ENCODE data around the gene VPS8. TPM values are rescaled to one million over a fixed set of nuclear protein-coding genes. Genes with fewer than 3 reads are reported as not detected.

VPS8 gene
- total and polyA plus RNA-seq, 2 of the 8 experiments (the other 6 are each of a cell fraction or from before 2014, with no cell fraction given) = 13.0 to 41.0 TPM

- TF ChIP-seq CHD7 (IDR thresholded peaks at IDR 0.05; ENCODE audit: insufficient replicate concordance, low read length) = no peak
- TF ChIP-seq NANOG (IDR thresholded peaks at IDR 0.05; ENCODE audit: insufficient read depth, low read depth, low read length, poor library complexity, severe bottlenecking) = no peak
- TF ChIP-seq SP1 (IDR thresholded peaks at IDR 0.05; ENCODE audit: low read depth, low read length) = no peak
- TF ChIP-seq JUND (IDR thresholded peaks at IDR 0.05; ENCODE audit: low read length) = no peak
- TF ChIP-seq ASH2L (IDR thresholded peaks at IDR 0.05; ENCODE audit: low read length) = no peak
- no peak for TF ChIP-seq ZNF274 (IDR thresholded peaks at IDR 0.05; ENCODE audit: borderline replicate concordance, extremely low read depth, low read length)
- TF ChIP-seq TCF12 (IDR thresholded peaks at IDR 0.05; ENCODE audit: low read depth, low read length) = no peak
- no peak for TF ChIP-seq SAP30 (IDR thresholded peaks at IDR 0.05; ENCODE audit: insufficient read depth, insufficient replicate concordance, low read length)
- TF ChIP-seq POLR2AphosphoS5 (IDR thresholded peaks at IDR 0.05; ENCODE audit: low read depth, low read length) = no peak
- no peak for TF ChIP-seq RAD21 (IDR thresholded peaks at IDR 0.05 in 1 of 2, conservative IDR thresholded peaks at IDR 0.05 in 1 of 2; ENCODE audit: low read depth in 2 of 2, low read length in 2 of 2)
- no peak for TF ChIP-seq TAF7 (optimal IDR thresholded peaks at IDR 0.05; ENCODE audit: borderline replicate concordance, low read depth, low read length)
- no peak for TF ChIP-seq SIX5 (IDR thresholded peaks at IDR 0.05; ENCODE audit: low read depth, low read length)
- no peak for TF ChIP-seq CEBPB (IDR thresholded peaks at IDR 0.05; ENCODE audit: low read depth, low read length)
Observed at GRCh38 chr3:184827572-184827971, 15.6 kb downstream of the VPS8 start (continued).
